ELR (cell line): ENCODE data around the gene CAPN8.
A peak's percentile ranks its signal among the peaks of the same experiment; 100 is the strongest.

ENCODE experiments used
- DNase-seq: peaks from one replicate; pipeline ENCODE4 v3.0.0-alpha.2; 2015; ENCODE audit warnings: low read depth

CAPN8 gene

DNA sequence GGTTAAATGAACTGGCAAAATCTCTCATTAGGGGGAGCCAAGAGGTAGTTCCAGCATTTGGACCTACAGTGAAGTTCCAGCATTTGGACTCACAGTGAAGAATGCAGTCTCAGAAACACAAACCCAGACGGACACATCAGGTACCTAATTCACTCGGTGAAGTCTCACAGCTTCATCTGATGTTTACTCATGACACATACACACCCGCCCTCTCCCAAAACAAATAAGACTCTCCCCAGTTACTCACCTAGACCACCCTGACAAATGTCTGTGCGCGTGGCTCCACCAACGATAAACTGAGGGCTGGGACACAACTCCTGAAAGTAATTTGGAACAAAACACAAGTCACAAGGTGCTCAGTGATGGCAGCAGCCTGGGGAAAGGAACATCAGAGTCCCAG lies 11.4 kb downstream of the CAPN8 start:
- DNase-seq: no peak

DNA sequence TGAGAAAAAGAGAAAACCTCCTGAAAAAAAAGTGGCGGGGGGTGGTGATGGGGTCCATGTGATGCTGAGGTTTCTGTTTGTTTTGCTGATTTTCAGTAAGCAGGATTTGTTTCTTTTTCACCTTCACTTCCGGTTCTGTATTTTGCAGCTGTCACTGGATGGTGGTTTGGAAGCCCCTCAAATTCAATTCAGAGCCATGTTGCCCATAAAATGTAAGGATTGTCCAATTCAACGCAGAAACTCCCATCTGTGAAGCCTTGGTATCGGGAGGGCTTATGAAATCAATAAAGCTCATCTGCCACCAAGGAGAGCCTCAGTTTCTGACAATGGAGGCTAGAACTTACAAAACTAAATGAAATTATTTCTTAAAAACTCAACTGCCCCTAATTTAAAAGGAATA lies 12.1 kb downstream of the CAPN8 start:
- DNase-seq: no peak

DNA sequence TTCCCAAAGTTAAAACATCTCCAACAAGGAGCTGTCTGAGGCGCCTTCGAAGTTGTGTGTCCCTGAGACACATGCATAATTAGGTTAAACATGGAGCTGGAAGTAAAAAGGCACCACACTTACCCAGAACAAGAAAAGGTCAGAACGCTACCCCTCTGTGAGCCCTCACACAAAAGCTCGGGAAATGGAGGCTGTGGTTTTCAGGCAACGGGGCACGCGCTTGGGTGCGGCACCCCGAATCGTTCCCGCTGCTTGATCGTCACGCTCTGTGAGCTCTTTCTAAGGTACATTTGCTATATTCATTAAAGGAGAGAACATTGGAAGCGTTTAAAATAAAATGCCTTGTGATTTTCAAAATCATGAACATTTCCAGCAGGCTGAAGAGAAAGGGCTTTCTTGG lies 12.5 kb downstream of the CAPN8 start:
- no peak for DNase-seq

DNA sequence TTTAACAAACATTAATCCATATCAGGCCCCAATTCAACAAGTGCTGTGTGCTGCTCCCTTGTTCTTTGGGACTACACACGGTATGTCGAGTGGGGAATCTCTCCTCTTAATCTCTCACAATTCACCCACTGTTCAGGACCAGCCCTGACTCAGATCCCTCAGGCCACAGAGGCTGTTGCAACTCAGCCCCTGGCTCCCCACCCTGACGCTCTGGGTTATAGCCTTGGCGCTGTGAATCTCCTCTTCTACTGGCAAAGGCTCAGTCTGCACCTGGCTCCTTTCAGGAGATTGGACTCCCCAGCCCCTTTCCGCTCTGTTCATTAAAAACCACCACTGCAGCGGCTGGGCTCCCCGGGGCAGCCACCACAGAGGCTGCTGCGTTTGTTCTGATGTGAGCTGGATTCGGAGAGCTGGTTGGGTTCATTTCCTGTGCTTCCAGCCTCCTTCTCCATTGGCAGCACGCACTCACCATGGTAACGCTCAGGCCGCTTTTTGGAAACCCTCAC lies 13.0 kb downstream of the CAPN8 start:
- DNase-seq: peak; percentile 47

DNA sequence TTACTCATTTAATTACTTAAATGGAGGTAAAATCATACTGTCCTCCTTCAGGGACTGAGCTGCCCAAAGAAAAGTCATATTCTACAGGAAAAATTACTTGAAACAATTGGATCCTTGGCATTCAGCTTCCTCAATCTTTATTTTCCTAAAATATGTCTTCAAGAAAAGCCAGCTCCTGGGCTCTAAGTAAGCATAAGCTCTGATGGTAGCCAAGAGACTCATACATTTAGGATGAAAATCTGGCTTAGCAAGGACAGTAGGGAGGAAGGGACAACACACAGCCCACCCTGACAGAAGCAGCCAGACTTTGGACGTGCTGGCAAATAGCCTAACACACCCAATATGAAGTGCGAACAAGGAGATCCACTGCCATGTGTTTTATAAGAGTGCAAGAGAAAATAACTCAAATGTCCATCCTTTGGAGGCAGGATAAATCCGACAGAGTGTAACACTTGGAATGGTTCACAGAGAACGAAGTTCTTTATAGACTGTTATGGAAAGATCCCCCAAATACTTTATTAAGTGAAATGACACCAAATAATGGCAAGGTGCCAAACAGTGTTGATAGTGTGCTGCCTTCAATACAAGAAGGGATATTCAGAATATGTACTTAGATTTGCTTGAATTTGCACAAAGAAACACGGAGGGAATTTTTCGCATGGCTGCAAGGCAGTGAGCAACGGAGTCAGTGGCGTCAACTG lies 14.1 kb downstream of the CAPN8 start:
- DNase-seq: no peak

DNA sequence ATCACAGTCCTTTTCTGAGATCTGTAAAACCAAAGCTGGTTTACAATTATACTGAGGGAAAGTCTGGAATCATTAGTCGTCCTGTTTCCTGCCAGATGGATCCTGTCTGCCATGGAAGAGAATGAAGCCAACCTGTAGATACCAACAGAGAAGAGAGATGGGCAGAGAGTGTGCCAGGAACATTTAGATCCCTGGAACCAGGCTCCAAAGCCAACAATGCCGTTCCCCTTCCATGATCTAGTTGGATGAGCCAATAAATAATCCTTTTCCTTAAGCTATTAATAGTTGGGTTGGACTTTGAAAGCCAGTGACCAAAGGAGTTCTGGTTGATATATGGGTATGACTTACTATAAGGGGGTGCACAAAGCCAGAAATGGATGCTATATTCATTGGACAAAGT lies 15.0 kb downstream of the CAPN8 start:
- DNase-seq: no peak

DNA sequence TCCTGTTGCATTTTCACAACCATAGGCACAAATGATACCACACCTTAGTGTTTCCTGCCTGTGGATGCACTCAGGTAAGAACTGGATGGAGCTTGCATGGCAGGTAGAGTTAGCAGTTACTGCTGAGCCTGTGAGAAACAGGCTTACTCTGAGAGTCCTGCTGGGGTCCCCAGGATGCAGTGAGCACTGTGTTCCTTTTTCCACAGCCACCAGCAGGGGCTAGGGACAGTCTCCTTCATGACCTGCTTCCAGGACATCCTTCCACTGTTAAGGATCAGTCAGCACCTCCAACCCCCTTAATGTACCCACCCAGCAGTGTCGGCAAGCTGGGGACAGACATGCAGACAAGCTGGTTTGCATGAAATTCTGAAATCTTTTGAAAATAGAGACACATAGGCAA lies 16.3 kb downstream of the CAPN8 start:
- DNase-seq: no peak

DNA sequence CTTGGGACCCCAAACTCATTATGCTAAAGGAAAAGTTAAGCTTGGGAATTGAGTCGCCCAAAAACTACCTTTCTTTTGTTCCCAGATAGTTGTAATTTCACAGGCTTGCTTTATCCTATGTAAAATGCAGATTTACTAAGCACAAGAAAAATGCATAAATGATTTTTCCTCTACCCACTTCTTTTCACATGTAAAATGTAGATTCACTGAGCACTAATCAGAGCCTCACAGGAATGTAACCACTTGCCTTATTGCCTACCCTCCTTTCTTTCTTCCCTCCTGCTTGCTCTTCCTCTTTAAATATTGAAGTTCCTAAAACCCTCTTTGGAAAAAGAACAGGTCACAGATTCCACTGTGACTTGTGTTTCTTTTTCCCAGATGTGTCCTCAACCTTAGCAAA lies 18.3 kb downstream of the CAPN8 start:
- no peak for DNase-seq

DNA sequence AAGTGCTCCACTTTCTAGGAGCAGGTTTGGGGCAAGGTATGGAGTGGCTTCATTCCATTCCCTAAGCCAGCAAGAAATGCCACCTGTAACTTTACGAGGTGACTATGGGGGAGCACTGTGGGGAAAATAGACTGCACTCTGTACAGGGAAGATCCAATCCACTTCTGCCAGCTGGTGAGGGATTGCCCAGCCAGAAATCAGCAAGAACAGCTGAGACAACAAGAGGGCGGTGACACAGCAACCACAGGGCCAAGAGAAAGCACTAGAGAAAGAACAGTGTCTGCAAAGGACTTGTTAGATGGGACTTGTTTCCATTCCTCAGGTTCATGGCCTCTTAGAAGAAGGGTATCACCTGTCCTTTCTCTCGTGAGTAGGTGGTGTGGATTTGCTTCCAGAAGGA lies 19.6 kb downstream of the CAPN8 start:
- DNase-seq: no peak

DNA sequence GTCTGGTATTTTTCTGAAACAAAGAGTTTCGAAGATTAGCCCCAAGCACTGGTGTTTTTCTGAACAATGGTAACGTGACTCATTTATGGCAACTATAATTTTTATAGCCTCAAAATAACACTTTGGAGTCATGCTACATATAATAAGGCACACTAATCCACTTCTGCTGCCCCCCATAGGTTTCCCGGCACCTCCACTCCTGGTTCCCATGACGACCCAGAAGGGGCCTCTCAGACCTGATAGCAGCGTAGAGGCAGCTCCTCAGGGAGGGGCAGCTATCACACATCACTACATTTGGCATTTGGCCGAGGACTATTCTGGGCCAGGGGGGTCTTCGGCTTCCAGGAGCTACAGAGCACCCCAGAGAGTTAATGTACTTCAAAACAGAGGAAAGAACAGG lies 23.3 kb downstream of the CAPN8 start:
- DNase-seq: no peak

DNA sequence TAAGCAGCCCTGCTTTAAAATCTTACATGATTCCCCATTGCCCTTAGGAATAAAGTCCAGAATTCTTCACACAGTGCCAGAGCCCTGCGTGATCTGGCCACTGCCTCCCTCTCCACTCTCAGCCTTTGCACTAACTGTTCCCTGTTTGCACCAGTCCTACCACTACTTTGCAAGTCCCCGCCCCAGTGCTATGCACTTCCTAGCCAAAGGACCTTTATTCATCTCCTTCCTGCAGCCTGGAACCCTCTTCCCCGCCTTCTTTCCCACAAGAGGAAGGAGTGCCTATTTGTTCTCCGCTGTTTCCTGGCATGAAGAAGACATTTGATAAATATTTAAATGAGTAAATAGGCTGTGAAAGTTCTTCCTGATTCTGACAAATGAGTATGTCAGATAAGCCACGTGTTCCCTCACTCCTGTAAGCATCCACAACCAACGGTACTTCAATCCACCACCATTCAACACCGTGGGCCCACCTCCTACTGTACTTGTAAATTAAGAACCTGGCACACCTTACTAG lies 23.9 kb downstream of the CAPN8 start:
- no peak for DNase-seq

DNA sequence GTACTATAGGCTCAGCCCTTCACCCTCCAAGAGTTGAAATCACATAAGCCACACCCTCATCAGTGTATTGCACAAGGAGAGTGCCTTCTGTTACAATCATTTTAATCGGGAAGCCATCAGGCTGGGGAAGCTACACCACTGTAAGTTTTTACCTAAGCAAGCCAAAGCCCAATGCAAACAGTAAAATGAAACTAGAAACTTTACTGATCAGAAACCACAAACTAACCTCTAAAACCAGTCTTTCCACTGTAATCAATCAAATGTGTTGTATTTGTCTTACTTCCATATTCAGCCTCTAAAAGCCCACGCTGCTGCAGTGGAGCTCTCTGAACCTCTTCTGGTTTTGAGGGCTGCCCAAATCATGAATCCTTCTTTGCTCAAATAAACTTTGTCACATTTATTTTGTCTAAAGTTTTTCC lies 26.2 kb downstream of the CAPN8 start:
- no peak for DNase-seq

DNA sequence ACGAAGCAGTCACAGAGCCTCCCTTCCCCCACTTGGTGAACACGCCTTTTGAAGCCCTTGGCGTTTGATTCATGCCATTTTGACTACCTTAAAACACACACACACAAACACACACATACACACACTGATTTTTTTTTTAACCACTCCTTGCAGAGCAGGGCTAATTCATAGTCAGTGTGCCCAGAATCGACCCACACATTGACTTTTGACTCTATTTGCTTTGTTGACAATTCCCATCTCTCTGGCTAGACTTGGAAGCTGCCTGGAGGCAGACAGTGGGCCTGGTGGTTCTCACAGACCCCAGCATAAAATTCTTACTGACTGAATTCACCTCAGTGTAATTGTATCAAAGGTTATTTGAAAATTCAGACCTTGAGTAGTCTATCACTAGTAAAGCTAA lies 30.3 kb downstream of the CAPN8 start:
- DNase-seq: no peak

DNA sequence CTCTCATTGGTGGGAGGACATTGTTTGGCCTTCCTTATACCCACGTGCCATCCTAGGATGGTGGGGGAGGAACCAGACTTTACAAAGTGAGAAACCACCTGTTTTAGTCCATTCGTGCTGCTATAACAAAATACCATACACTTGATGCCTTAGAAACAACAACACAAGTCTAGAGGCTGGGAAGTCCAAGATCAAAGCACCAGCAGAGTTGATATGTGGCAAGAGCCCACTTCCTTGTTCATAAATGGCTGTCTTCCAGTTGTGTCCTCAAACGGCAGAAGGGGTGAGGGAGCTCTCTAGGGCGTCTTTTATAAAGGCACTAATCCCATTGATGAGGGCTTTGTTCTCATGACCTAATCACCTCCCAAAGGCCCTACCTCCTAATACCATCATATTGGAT lies 31.1 kb downstream of the CAPN8 start:
- no peak for DNase-seq

DNA sequence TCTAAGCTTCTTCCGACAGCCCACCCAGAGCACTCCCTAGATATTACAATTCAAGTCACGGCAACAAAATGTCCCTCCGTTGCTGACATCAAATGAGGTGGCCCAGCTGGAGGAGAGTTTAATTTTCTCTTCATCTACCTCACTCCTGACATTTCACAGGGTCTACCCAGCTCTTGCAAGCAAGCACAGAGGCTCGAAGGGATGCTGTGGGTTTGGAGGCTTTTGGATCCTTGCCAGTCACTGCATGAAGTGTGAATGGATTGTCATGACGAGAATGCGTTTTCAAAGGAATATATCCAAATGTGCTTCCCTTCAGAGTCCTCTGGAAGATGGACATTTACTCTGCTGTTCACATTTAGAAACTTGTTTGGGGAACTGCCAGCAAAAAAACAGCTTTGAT lies 33.5 kb downstream of the CAPN8 start:
- no peak for DNase-seq

DNA sequence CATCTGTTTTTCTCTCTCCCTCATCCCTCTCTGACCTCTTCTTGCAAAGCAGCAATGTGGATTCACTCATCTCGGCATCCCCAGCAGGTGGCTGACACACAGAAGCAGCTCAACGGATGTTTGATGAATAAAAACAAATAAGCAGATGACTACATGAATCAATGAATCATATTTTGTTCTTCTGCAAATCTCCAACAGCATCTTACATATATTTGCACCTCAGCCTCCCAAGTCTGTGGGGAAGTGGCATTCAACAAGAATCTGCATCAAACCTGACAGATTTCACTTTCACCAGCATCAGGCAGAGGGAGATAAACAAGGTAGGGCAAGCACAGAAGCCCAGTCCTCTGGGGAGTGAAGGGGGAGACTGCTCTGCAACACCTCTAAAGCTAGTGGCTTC lies 34.0 kb downstream of the CAPN8 start:
- peak; percentile 50 for DNase-seq

DNA sequence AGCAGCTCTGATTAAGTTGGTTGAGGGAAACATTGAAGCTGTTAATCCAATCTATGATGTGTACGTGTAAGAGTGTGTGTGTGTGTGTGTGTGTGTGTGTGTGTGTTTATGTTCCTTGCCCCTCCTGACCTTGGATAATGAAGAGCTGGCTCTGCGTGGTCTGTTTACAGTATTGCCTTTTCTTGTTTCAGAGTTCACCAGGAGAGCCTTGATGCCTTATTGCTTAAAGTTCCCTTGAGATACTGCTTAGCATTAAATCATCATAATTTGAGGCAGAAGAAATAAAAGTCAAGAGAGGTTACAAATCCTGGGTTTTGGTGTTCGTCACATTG lies 36.4 kb downstream of the CAPN8 start:
- DNase-seq: no peak

DNA sequence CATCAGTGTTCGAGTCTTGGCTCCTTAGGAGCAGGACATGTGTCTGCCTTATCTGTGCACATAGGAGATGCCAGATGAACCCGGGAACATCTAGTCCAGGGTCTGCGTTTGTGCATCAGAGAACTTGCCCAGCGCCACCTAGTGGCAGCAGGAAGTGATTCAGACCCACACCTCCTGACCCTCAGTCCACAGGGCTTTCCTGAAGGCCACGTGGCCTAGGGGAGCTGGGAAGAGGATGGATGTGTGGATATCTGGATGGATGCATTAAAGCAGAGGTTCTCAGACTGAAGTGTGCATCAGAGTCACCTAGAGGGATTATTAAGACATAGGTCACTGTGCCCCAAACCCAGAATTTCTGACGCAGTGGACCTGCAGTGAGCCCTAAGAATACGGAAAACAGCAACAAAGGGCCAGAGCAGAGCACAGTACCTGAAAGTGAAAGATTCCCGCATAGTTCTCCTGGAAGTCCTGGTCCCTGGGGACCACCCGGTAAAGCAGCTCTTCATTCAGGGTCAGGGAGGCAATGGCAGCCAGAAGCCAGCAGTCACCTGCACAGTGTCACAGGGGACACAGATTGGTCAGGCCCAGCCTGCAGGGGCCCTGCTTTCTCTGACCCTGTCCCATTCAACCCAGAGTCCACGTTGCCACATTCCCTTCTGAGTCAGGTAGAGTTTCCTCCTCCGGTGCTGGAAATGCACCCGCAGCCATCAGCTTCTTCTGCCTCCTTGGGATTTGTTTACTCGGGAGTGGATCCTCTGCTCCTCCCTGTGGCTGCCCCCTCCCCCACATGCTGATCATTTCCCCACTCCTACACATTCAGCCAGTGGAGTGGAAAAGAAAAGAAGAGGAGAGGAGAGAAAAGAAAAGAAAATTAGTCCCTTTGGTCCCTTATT lies 37.0 kb downstream of the CAPN8 start:
- DNase-seq: peak; percentile 62

DNA sequence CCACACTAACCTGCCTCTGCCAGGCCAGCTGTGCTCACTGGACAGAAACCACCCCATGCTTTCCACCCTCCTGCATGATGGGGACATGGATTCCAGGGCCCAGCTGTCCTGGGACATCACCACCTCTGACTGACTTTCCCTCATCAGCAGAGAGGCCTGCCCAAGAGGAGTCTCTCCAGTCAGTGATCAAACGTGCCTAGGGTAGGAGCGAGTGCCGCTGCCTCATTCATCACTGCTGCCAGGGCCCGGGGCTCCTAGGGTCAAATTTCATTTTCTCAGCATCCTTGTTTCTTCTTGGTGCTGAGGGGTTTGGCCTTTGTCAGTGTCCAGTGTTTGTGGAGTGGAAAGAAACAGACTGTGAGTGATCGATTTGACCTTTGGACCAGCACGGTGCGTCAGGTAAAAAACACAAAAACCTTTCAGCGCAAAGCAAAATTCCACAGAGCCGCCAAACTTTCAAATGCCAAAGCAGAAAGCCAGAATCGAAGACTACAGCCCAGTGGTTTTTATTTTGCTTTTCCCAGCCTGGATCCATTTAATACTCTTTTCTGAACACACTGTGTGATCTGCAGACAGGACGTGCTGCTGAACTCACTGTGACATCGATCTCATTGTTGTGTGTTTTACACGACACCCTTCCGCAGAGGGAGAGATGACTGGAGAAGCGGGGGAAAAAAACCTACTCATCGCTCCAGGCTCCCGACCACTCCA lies 43.2 kb downstream of the CAPN8 start:
- DNase-seq: no peak

DNA sequence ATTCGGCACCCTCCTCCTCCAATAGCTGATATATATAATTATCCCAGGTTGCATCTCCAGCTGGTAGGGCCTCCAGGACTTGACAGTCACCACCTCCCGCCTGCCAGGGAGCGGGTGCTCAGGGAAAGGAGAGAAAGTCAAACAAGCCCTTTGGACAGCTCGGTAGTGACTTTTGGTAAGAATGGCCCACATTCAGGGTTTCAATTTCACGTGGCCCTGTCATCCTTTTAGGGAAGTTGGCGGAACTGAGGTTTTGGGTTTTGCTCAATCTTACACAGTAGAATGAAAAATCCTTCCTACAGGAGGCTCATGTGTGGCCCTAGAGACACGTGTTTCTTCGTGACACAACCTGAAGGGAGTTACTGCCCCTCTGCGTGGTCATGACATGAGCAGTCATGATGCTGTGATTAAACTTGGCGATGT lies 44.2 kb downstream of the CAPN8 start:
- DNase-seq: no peak

DNA sequence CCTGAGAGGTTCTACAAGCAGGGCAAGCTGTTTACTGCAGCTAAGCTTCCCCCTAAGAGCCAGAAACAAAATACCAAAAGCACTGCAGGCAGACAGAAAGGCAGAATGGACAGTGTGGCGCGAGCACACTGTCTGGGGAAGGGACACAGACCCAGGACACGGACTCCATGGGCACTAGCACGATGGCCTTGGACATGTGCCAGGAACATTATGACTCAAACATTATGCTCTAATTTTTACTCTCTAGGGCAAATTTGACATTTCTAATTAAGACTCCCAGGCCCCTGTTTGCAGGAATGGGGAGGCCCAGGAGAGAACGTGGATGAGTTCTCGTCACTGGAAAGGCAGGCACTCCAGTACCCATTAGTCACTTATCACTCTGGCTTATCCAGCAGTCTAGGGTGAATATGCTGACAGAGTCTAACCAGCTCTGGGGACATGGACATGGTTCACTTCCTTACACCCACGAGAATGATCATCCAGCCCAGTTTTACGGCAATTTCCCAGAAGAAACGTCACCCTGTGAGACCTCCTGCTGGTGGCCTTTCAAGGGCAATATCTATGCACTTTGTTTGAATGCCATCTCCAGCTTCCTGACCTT lies 45.1 kb downstream of the CAPN8 start:
- no peak for DNase-seq

DNA sequence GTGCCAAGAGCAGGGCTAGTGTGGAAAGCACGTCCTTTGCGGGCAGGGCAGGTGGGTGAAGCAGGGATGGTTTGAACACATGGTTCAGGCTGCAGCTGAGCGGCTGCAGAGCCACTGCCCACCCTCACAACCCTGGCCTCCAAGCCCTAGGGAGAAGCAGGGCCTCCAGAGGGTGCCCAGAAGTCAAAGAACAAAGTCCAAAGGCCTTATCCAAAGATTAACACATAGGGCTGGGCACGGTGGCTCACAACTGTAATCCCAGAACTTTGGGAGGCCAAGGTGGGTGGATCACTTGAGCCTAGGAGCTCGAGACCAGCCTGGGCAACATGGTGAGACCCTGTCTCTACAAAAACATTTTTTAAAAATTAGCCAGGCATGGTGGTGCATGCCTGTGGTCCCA lies 46.8 kb downstream of the CAPN8 start:
- DNase-seq: no peak
